A673 (cell line): ENCODE data around the gene SLC39A2. TPM values are rescaled to one million over a fixed set of nuclear protein-coding genes. Genes with fewer than 3 reads are reported as not detected.

Experiments used
- BruUV-seq: library from RNA; stranded (reverse); fragments of 400-500 nt; replicated peaks from 2 replicates; lab custom pipeline; 2021; lab: Mats Ljungman, UMichigan
- CTCF ChIA-PET: fragments of 300-600 bp; sonication (Branson Sonifier 250); formaldehyde crosslinking; loops from one replicate; lab custom pipeline; 2022; ENCODE audit warnings: antibody characterized with exemption; lab: Charles Lee
- POLR2A ChIA-PET: fragments of 300-600 bp; sonication (Branson Sonifier 250); formaldehyde crosslinking; loops from one replicate; lab custom pipeline; 2022; ENCODE audit warnings: antibody characterized with exemption; ENCODE audit not compliant: low non-redundant PET; lab: Charles Lee
- DNase-seq: peaks from one replicate; pipeline ENCODE4 v3.0.0-alpha.2; 2015; ENCODE audit warnings: low spot score
- H3K27ac ChIP-seq: fragments of 200-600 bp; sonication (generic); 2 replicates; pipeline ENCODE4 v1.5.1; 2016; ENCODE audit warnings: mixed run types, low read depth, mild to moderate bottlenecking, mixed read lengths, antibody characterized with exemption, low read length; ENCODE audit not compliant: poor library complexity, severe bottlenecking
- H3K27me3 ChIP-seq: fragments of 200-600 bp; sonication (generic); replicated peaks from 2 replicates; pipeline ENCODE4 v1.6.1; 2017; ENCODE audit warnings: mixed run types, low read depth, mild to moderate bottlenecking, mixed read lengths, antibody characterized with exemption, low read length; ENCODE audit not compliant: insufficient read depth, poor library complexity
- H3K36me3 ChIP-seq: fragments of 200-600 bp; sonication (generic); 2 replicates; pipeline ENCODE4 v1.6.1; 2016; ENCODE audit warnings: mixed run types, mild to moderate bottlenecking, mixed read lengths, antibody characterized with exemption, low read length; ENCODE audit not compliant: insufficient read depth, poor library complexity, severe bottlenecking
- H3K4me1 ChIP-seq: fragments of 200-600 bp; sonication (generic); 2 replicates; pipeline ENCODE4 v1.6.1; 2017; ENCODE audit warnings: mixed run types, mild to moderate bottlenecking, mixed read lengths, antibody characterized with exemption, low read length; ENCODE audit not compliant: insufficient read depth, poor library complexity, severe bottlenecking
- H3K4me3 ChIP-seq: fragments of 200-600 bp; sonication (generic); 2 replicates; pipeline ENCODE4 v1.5.1; 2016; ENCODE audit warnings: low read depth, mixed run types, mild to moderate bottlenecking, mixed read lengths, low read length; ENCODE audit not compliant: poor library complexity, severe bottlenecking
- H3K9me3 ChIP-seq: fragments of 200-600 bp; sonication (generic); 2 replicates; pipeline ENCODE4 v1.6.1; 2016; ENCODE audit warnings: mixed run types, low read depth, mild to moderate bottlenecking, mixed read lengths, antibody characterized with exemption, low read length; ENCODE audit not compliant: poor library complexity, severe bottlenecking
- CTCF ChIP-seq: fragments of 300-800, 200-600 bp; sonication (generic); conservative IDR thresholded peaks from 2 replicates; pipeline ENCODE4 v1.5.1; 2017; ENCODE audit warnings: low read depth, mild to moderate bottlenecking, antibody characterized with exemption, low read length, moderate library complexity, mixed read lengths
- EZH2 ChIP-seq: fragments of 200-600 bp; sonication (generic); IDR thresholded peaks from 2 replicates; pipeline ENCODE4 v1.6.1; 2017; ENCODE audit warnings: borderline replicate concordance, low read depth, mild to moderate bottlenecking, mixed read lengths, antibody characterized with exemption, low read length; ENCODE audit not compliant: poor library complexity, severe bottlenecking
- intact Hi-C: fragments of 100-400 bp; cut with micrococcal nuclease; formaldehyde crosslinking; loops from one replicate; pipeline ENCODE4 v1.10.0; 2022; ENCODE audit not compliant: unreplicated experiment
- total RNA-seq: library from RNA; stranded (reverse); gene quantifications from 2 replicates; pipeline ENCODE4 v1.2.3, GENCODE V29; 2021

The SLC39A2 gene
- total RNA-seq, 1 experiment from 2014 or later, result not detected

- H3K36me3 ChIP-seq, result no peaks in the 10 kb centered on the region
- no peaks in the 10 kb centered on the region for H3K9me3 ChIP-seq
- CTCF ChIA-PET, result interaction anchor here (0.5 to 2.0 kb wide), 25 partner anchors 8 to 555 kb away, joined by 3 to 21 read pairs (median 3); no protein-coding TSS in a partner anchor
- no TSS peak for BruUV-seq
- H3K27ac ChIP-seq, result no peak overlapping the region
- peaks cover 3% of the 10 kb centered on the region for H3K4me1 ChIP-seq
- POLR2A ChIA-PET, result interaction anchor here (0.5 to 0.6 kb wide), 3 partner anchors 10 to 285 kb away, joined by 4 to 8 read pairs (median 4); no protein-coding TSS in a partner anchor
- H3K4me3 ChIP-seq, result peak overlapping the region; percentile 58
- peak; percentile 90 for DNase-seq
- no peaks in the 10 kb centered on the region for H3K27me3 ChIP-seq
- intact Hi-C loops, result loop anchor here (1.0 to 5.0 kb wide), 4 partner anchors 99 to 338 kb away; no protein-coding TSS in a partner anchor
- TF ChIP-seq CTCF (peak; percentile 90), EZH2 (no peak)
Measured at GRCh38 chr14:20970983-20971704, 27.9 kb upstream of the SLC39A2 start.

DNA sequence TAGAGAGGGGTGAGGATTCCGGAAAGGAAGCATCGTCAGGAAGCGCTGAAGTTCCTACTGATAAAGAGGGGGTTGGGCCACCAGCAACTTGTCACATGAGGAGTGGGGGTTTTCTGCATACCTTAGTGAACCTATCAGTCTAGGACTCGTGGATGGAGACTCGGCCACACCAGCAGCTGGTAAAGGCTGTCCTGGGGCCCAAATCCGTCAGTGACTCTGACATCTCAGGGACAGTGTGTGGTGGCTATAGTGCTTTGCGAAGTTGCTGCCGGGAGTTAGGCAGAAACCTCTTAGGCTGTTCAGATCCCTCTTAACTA is 27.4 kb upstream of the SLC39A2 start:
- CTCF ChIA-PET, result interaction anchor here (0.5 to 2.0 kb wide), 11 partner anchors 9 to 290 kb away, joined by 3 to 21 read pairs (median 6); no protein-coding TSS in a partner anchor
- intact Hi-C loops, result loop anchor here (1.0 to 5.0 kb wide), 4 partner anchors 99 to 339 kb away; no protein-coding TSS in a partner anchor
- no TSS peak for BruUV-seq

GRCh38 chr14:20973501-20973900 is 25.6 kb upstream of the SLC39A2 start:
- Histone ChIP-seq H3K9me3 (no peaks in the 10 kb centered on the region), H3K27me3 (no peaks in the 10 kb centered on the region), H3K27ac (no peak overlapping the region), H3K36me3 (no peaks in the 10 kb centered on the region), H3K4me3 (no peak overlapping the region), H3K4me1 (peaks cover 3% of the 10 kb centered on the region)
- intact Hi-C loops, result loop anchor here (5.0 kb wide), 1 partner anchor 101 kb away; no protein-coding TSS in a partner anchor
- TF ChIP-seq CTCF, result no peak
- no peak for TF ChIP-seq EZH2
- DNase-seq, result no peak
- BruUV-seq, result no TSS peak
- POLR2A ChIA-PET, result no interaction called here
- CTCF ChIA-PET, result no interaction called here

More for the DNA sequence above, 27.4 kb upstream of the SLC39A2 start:
- no peak for DNase-seq
- POLR2A ChIA-PET, result no interaction called here
- Histone ChIP-seq H3K27me3 (no peaks in the 10 kb centered on the region), H3K9me3 (no peaks in the 10 kb centered on the region), H3K36me3 (no peaks in the 10 kb centered on the region), H3K27ac (no peak overlapping the region), H3K4me1 (peaks cover 3% of the 10 kb centered on the region), H3K4me3 (peak overlapping the region; percentile 58)
- TF ChIP-seq EZH2 (no peak), CTCF (no peak)
